Stimulated activated CD4-positive, alpha-beta T cell treated with anti-CD3 and anti-CD28 coated beads, Interleukin-1b, Interleukin-23, amount 100 ng/mL, for 1 hour (primary cell): ENCODE results near the gene KBTBD4.

Experiments used
- DNase-seq, 2 donors: peaks; one replicate each; pipeline ENCODE4 v3.0.0-alpha.2; 2020; ENCODE audit warnings: low read depth in 2 of 2

The KBTBD4 gene

DNA sequence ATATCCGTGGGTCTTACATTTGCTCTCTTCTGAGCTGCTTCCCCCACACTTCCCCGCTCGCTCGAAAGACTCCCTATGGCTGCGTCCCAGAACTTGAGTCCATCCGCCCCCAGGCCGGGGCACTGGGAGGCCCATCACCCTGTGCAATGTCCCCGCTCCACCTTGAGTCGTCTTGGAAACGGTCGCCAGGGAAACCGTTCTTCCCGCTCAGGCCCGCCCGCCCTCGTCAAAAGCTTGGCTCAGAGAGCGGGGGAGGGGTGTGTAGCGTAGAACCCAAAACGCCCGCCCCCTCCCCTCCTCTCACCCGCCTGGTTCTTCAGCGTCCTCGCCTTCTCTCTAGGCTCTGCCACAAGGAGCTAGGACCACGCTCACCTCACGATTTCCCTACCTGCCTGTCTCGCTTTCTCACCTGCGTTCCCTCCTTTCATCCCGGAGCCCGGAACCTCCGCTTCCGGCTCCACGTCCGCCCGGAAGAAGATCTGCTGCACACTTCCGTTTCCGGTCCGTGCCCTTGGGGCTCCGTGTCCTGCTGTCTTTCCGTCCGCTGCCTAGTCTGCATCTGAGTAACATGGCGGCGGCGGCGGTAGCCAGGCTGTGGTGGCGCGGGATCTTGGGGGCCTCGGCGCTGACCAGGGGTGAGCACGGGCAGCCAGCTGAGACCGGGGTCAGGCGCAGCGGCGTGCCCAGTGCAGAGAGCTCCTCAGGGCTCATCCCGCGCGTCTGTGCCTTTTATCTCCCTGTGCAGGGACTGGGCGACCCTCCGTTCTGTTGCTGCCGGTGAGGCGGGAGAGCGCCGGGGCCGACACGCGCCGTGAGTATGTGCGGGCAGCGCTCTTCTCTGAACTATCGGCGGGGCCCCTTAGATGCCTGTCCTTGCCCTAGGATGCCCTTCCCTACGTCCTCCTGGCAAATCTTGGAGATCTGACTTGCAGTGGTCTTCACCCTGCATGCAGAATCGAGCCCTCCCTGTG is at the start of gene KBTBD4, which contains the start of gene NDUFS3:
Gene KBTBD4 (minus strand): TSS at position 447 of the 971 bp plus-strand sequence. CDS start 19 bp downstream, at position 428.
Gene NDUFS3 (plus strand): TSS at position 551 of the 971 bp plus-strand sequence. CDS start 18 bp downstream, at position 569.
- DNase-seq, result peak; percentile 73 to 85

GRCh38 chr11:47628026-47628425 is 49.3 kb upstream of the KBTBD4 start:
- DNase-seq, result no peak

- no peak for DNase-seq
Measured at GRCh38 chr11:47626234-47626633, 47.5 kb upstream of the KBTBD4 start.

DNA sequence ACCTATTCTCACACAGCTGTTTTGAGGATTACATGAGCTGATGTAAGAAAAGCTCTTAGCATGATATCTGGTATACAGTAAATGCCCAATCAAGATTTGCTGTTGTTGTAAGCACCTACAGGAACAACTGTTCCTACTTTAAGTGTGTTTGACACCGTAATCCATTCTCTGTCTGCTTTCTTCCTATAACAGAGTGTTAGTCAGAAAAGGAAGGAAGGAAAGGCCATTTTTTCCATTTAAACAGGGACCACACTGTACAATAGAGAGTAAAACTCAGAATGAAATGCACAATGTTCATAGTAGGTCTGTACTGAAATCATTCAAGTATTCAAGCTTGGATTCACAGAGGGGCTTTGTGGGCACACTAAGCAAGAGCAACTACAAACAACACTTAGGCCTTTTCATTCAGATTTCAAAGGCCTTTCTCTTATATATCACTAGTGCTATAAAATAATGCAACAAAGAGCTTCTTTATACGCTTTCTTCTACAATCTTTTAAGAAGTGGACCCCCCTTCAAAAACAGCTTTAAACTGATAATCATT is 42.1 kb upstream of the KBTBD4 start:
- no peak for DNase-seq

- no peak for DNase-seq
Measured at GRCh38 chr11:47617417-47617809, 38.6 kb upstream of the KBTBD4 start.

- no peak for DNase-seq
Measured at GRCh38 chr11:47616726-47617416, 38.1 kb upstream of the KBTBD4 start.

DNA sequence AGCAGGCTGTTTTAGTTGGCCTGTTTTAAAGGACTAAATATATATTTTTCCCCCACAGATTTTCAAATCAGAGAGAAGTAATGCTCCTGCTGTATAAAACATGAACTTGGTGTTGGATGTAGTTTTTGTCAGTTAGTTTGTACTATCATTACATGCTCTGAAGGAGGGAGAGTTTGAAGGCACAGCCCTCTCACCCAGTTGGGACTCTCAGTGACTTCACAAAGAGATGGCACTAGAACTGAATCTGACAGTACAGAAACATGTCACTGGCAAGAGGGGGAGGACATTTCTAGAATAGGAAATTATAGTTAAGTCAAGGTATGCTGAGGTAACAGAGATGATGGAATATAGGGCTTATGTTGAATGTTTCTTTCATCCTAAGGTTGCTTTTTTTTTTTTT is 36.5 kb upstream of the KBTBD4 start:
- DNase-seq, result no peak

DNA sequence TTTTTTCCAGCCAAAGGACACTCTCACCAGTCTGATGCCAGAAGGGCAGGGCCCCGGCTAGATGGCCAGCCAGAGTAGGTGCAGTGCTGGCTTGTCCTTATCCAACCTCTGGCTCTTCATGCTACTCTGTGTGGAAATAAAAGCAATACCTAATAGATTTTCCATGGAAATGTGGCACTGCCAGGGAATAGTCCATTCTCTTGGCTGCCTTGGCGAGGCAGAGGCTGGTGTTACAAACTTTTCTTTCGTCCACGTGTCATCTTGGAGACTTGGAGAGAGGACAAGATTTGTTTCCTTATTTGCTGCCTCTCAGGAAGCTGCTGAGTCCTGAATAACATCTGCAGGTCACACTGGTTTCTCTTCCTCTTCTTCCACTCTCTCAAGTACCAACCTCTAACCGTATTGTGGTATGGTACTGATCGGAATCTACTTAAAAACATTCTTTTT is 32.6 kb upstream of the KBTBD4 start:
- DNase-seq, result no peak

GRCh38 chr11:47609675-47610074 is 30.9 kb upstream of the KBTBD4 start:
- DNase-seq, result no peak

- DNase-seq, result no peak
Measured at GRCh38 chr11:47607380-47607779, 28.6 kb upstream of the KBTBD4 start.

DNA sequence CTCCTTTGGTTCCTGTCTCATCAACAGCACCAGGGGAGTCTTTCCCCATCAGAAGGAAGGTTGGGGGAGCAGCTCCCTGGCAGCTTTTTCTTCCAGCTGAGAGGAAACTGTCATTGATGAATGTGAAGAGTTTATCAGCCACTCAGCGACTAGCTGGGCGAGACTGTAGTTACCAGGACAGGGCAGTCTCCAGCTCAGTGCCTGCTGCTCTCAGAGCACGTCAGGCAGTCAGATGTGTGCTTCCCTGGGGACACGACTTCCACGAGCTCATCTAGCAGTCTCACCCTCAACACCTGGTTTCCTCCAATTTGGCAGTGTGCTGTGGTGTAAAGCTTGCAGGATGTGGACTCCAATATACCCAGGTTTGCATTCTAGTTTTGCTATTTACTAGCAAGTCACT is 28.0 kb upstream of the KBTBD4 start:
- DNase-seq, result no peak

DNA sequence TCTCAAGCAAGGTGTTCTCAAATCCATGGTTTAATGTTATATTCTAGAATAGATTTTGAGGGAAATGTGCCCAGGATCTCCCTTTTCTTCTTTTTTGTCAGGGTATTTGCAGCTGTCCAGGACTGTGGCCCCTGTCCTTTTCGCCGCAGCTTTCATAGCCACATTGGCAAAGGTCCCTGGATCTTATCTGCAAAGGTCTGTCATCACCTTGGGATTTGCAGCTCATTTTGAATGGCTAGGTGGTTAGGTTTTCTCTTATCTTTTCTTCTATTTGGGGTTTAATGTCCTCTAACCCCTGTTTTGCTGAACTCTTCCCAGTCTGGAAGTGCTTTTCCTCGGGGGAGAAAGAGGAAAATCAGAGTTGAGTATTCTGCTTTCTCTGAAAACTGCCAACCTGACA is 27.2 kb upstream of the KBTBD4 start:
- DNase-seq, result no peak

GRCh38 chr11:47603295-47603694 is 24.5 kb upstream of the KBTBD4 start:
- no peak for DNase-seq

GRCh38 chr11:47599902-47600301 is 21.1 kb upstream of the KBTBD4 start:
- no peak for DNase-seq

DNA sequence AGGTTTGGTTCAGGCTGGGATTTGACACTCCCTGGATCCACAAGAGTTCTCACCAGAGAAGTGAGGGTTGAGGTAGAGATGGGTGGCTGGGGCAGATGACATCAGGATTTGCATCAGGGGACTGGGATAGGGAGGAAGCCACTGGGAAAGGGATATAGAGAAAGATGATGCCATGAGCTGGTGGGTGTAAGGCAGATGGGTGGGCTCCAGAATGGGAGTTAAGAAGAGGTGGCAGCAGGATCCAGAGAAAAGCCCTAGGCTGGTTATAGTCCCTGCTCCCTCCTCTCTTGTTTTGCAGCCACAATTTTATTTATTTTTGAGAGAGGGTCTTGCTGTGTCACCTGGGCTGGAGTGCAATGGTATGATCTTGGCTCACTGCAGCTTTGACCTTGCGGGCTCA is 17.2 kb upstream of the KBTBD4 start:
- DNase-seq, result no peak

DNA sequence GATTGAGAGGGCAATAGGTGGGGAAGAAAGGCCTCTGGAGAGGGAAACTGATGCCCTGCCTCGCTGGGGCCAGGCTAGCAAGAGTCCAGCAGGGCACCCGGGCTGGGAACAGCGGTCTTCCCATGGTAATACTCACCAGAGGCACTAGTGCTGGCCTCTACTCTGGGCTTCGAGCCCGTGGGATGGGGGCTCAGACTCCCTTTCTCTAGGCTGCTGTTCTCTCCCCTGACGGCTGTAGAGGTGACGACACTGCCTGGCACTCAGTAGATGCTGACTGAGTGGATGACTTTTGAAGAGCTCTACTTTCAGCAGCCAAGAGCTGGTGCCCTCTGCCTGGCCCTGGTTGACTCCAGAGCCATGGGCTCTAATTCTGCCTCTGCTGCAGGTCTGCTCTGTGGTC is 16.3 kb upstream of the KBTBD4 start:
- no peak for DNase-seq

DNA sequence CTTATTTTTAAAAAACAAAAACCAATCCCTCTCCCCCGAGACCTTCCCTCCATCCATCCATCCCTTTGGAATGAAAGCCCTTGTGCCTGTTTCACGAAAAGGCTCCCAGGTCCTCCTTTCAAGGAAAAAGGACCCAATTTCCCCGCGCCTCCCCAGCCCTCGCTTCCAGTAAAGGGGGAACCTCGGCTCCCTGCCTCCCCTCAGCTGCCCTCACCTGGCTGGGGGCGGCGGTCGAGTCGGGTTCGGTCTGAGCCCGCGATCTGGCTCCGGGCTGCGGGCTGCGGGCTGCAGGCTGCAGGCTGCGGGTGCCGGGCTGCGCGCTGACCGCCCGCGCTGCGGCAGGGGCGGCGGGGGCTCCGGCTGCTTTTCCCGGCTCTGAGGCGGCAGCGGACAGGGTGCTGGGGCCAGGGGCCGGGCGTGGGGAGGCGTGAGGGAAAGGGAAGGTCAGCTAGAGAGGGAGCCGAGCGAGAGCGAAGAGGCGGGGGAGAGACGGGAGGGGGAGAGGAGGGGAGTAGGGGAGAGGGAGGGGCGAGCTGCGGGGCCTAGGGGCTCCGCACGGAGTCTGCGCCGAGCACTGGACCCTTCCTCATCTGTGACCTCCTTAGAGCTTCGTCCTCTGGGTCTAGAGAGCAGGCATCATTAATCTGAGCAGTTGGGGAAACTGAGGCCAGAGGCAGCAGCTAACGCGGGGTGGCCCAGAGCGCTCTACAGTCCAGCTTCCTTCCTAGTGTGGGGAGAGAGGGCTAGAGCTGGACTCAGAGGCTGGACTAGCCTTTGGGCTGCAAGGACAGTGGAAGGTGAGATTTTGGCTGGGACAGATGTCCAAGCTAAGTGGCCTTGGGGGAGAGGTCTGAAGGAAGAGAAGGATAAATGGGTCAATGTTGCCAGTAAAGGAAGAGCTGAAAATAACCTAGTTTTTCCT is 15.4 kb upstream of the KBTBD4 start, which contains the start of gene C1QTNF4:
Gene C1QTNF4 (minus strand): TSS at position 478 of the 922 bp plus-strand sequence. CDS start 3,601 bp downstream, outside the sequence.
- DNase-seq, result no peak

GRCh38 chr11:47593492-47593933 is 14.7 kb upstream of the KBTBD4 start:
- DNase-seq, result no peak

DNA sequence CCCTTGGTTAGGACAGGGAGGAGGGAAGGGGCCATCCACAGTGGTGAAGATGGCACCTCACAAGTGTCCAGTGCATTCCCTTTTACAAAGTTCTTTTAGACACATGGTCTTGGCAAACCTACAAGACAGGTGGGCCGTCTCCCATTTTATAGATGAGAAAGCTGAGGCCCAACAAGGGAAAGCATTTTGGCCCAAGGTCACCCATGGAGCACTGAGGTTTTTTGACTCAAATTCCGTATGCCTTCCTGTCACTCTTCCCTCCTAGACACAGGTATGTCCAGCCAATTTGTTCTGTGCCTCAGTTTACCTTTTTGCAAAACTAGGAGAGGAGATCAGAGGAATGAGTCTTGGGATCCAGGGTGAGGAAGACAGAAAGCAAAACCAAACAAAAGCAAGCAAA is 14.2 kb upstream of the KBTBD4 start:
- no peak for DNase-seq

- DNase-seq, result no peak
Measured at GRCh38 chr11:47592251-47592650, 13.5 kb upstream of the KBTBD4 start.

- DNase-seq, result no peak
Measured at GRCh38 chr11:47591764-47592163, 13.0 kb upstream of the KBTBD4 start.
